Measurements from ENCODE around the gene THBS1.

The THBS1 gene

DNA sequence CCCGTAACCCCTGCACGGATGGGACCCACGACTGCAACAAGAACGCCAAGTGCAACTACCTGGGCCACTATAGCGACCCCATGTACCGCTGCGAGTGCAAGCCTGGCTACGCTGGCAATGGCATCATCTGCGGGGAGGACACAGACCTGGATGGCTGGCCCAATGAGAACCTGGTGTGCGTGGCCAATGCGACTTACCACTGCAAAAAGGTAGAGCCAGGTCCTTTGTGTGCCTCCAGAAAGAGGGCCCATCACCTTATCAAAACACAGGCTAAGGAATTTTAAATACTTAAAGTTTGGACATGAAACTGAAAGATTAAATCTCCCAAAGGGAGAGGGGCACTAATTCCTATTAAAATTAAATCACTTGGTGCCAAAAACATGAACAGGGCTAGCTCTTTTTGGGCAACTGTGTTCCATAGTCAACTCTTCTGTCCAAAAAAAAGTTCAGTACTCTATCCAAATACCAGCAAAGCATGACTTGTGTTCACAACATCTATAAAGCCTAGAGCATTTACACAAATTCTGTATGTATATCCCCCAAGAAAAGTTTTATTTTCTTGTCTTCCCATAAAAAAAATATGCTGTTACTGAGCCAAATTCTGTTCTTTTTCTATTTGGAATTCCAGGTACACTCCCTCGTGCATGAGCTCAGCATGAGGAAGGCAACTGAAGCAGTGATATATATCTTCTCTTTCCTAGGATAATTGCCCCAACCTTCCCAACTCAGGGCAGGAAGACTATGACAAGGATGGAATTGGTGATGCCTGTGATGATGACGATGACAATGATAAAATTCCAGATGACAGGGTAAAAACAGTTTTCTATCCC lies 9.2 kb downstream of the THBS1 start:
- no peak for DNase-seq

DNA sequence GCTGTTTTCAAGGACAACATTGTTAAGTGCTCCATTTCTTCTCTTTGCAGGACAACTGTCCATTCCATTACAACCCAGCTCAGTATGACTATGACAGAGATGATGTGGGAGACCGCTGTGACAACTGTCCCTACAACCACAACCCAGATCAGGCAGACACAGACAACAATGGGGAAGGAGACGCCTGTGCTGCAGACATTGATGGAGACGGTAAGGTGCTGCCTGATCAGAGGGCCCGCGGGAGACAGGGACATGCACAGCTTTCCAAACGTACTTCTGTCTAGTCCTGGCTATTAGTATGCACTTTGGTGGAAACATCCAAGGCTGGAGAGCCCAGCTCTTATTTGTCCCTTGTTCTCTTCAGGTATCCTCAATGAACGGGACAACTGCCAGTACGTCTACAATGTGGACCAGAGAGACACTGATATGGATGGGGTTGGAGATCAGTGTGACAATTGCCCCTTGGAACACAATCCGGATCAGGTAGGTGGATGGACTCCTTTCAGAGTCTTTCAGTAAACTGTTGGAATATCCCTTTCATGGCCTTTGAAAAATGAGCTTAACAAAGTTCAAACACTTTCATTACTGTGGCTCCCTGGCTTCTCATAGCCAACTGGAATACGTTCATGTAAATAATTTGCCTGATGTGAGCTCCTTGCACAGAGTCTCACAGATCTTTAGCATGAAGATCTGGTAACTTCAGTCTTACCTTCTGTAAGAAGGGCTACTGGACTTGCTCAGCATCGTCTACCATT lies 10.4 kb downstream of the THBS1 start:
- no peak for DNase-seq

DNA sequence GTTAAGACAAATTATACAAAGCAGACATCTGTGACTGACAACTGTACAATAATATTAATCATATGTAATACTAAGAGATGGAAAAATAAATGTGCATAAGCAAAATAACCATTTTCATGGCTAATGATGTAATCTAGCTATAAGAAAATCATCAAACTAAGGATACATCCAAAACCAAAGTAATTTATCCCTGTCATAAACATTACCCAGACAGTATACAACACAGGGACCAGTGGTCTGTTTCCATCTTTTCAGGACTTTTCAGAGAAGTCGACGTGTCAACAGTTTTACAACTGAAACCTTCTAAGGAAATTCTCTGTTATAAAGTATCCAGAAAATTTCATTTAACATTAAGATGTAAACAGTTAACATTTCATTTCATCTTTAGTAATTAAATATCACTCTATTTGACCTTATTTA lies 11.0 kb downstream of the THBS1 start:
- DNase-seq = no peak

DNA sequence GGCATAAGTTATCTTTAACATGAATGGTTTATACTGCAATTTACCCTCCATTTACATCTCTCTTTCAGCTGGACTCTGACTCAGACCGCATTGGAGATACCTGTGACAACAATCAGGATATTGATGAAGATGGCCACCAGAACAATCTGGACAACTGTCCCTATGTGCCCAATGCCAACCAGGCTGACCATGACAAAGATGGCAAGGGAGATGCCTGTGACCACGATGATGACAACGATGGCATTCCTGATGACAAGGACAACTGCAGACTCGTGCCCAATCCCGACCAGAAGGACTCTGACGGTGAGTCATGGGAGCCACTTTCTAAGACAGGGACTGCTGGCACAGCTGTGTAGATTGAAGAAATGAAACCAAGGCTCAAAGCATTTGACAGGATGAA lies 11.6 kb downstream of the THBS1 start:
- no peak for DNase-seq

DNA sequence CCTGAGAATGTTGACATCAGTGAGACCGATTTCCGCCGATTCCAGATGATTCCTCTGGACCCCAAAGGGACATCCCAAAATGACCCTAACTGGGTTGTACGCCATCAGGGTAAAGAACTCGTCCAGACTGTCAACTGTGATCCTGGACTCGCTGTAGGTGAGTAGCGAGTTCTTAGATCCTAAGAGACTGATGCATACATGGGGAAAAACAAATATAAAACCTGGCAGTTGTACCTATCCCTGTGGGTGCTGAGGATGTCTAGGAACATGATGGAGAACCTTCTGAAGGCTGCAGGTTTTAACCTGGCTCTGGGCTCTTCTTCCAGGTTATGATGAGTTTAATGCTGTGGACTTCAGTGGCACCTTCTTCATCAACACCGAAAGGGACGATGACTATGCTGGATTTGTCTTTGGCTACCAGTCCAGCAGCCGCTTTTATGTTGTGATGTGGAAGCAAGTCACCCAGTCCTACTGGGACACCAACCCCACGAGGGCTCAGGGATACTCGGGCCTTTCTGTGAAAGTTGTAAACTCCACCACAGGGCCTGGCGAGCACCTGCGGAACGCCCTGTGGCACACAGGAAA lies 12.3 kb downstream of the THBS1 start:
- DNase-seq = no peak

DNA sequence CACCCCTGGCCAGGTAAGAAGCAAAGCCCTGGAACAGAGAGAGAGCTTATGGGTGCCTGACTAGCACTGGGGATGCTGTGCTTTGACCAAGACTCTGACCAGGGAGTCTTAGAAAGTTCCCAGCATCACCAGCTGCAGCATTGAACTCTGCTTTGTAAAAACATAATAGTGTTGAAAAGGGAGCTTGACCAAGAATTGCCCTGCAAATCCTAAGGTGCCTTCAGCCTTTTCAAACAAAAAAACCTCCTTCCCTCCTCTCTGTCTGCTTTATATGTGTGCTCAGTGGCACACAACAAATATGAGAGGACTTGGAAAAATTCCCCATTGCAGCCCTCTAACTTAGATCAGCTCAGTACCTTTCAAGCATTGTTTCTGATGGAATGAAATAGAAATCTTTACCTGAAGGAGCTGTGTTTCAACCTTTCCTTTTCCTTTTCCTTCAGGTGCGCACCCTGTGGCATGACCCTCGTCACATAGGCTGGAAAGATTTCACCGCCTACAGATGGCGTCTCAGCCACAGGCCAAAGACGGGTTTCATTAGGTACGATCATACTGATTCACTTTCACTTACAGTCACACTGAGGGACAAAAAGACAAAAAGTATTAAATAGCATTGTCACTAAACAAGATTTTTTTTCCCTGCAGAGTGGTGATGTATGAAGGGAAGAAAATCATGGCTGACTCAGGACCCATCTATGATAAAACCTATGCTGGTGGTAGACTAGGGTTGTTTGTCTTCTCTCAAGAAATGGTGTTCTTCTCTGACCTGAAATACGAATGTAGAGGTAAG lies 13.0 kb downstream of the THBS1 start:
- DNase-seq = no peak

DNA sequence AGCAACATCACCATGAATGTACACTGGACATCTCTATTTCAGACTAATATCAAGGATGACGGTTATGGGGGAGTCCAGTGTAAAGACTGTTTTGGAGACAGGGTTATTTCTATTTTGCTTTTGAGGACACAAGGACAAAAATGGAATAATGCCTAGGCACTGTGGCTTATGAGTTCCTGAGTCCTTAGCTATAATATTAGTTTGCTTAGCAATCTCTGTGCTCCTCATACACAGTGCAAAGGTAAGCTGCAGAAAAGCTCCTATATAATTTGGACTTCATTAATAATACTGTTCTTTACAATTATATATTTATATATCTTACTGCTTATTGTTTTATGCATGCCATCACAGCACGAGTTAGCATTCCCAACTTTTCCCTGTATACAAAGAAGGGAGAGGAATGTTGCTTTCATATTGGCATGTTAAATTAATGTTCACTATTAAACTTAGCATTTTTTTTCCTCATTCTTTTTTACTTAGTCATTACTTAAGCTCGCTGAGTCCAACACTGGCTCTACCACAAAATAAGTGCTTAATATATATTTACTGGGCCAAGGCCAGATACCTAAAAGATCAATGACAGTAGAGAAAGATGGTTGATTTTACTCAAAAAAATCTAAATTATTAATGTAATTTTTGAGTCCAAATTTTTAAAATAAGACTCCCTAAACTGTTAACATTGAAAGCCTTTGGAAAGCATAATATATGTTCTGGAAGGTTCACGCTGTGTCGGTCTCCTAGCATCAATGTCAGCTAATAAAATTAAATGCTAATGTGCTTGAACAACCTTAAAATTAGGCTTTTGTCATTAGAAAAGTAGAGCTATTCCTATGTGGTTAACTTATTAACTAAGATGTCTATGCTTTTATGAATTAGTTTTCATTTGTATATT lies 13.8 kb downstream of the THBS1 start:
- no peak for DNase-seq

DNA sequence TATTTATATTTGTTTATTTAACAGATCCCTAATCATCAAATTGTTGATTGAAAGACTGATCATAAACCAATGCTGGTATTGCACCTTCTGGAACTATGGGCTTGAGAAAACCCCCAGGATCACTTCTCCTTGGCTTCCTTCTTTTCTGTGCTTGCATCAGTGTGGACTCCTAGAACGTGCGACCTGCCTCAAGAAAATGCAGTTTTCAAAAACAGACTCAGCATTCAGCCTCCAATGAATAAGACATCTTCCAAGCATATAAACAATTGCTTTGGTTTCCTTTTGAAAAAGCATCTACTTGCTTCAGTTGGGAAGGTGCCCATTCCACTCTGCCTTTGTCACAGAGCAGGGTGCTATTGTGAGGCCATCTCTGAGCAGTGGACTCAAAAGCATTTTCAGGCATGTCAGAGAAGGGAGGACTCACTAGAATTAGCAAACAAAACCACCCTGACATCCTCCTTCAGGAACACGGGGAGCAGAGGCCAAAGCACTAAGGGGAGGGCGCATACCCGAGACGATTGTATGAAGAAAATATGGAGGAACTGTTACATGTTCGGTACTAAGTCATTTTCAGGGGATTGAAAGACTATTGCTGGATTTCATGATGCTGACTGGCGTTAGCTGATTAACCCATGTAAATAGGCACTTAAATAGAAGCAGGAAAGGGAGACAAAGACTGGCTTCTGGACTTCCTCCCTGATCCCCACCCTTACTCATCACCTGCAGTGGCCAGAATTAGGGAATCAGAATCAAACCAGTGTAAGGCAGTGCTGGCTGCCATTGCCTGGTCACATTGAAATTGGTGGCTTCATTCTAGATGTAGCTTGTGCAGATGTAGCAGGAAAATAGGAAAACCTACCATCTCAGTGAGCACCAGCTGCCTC lies 14.7 kb downstream of the THBS1 start:
- DNase-seq = no peak

DNA sequence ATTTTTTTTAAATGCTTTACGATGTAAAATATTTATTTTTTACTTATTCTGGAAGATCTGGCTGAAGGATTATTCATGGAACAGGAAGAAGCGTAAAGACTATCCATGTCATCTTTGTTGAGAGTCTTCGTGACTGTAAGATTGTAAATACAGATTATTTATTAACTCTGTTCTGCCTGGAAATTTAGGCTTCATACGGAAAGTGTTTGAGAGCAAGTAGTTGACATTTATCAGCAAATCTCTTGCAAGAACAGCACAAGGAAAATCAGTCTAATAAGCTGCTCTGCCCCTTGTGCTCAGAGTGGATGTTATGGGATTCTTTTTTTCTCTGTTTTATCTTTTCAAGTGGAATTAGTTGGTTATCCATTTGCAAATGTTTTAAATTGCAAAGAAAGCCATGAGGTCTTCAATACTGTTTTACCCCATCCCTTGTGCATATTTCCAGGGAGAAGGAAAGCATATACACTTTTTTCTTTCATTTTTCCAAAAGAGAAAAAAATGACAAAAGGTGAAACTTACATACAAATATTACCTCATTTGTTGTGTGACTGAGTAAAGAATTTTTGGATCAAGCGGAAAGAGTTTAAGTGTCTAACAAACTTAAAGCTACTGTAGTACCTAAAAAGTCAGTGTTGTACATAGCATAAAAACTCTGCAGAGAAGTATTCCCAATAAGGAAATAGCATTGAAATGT lies 15.6 kb downstream of the THBS1 start:
- no peak for DNase-seq

DNA sequence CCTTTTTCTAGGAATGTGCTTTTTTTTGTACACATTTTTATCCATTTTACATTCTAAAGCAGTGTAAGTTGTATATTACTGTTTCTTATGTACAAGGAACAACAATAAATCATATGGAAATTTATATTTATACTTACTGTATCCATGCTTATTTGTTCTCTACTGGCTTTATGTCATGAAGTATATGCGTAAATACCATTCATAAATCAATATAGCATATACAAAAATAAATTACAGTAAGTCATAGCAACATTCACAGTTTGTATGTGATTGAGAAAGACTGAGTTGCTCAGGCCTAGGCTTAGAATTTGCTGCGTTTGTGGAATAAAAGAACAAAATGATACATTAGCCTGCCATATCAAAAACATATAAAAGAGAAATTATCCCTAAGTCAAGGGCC lies 16.5 kb downstream of the THBS1 start:
- DNase-seq = no peak

DNA sequence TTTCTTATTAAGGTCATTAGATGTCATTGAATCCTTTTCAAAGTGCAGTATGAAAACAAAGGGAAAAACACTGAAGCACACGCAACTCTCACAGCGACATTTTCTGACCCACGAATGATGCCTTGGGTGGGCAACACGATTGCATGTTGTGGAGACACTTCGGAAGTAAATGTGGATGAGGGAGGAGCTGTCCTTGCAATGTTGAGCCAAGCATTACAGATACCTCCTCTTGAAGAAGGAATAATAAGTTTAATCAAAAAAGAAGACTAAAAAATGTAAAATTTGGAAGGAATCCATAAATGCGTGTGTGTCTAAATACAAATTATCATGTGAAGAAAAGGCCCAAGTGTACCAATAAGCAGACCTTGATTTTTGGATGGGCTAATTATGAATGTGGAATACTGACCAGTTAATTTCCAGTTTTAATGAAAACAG lies 16.9 kb downstream of the THBS1 start:
- no peak for DNase-seq

DNA sequence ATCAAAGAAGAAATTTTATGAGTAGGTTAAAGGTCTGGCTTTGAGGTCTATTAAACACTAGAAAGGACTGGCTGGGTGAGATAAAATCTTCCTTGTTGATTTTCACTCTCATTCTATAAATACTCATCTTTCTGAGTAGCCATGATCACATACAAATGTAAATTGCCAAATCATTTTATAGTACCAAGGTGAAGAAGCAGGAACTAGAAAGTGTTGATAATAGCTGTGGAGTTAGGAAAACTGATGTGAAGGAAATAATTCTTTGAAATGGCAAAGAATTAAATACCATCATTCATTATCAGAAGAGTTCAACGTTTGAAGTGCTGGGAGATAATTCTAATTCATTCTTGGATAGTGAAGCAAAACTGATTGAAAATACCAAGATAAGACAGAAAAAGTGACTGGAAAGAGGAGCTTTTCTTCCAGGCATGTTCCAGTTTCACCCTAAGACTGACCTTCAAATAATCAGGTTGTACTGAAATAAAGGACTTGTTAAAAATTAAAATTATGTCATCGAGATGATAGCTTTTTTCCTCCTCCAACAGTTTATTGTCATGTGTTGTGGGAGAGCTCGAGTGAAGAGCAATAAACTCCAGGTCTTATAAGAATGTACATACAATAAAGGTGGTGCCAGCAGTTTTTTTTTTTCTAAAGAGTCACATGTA lies 17.4 kb downstream of the THBS1 start:
- DNase-seq = no peak

DNA sequence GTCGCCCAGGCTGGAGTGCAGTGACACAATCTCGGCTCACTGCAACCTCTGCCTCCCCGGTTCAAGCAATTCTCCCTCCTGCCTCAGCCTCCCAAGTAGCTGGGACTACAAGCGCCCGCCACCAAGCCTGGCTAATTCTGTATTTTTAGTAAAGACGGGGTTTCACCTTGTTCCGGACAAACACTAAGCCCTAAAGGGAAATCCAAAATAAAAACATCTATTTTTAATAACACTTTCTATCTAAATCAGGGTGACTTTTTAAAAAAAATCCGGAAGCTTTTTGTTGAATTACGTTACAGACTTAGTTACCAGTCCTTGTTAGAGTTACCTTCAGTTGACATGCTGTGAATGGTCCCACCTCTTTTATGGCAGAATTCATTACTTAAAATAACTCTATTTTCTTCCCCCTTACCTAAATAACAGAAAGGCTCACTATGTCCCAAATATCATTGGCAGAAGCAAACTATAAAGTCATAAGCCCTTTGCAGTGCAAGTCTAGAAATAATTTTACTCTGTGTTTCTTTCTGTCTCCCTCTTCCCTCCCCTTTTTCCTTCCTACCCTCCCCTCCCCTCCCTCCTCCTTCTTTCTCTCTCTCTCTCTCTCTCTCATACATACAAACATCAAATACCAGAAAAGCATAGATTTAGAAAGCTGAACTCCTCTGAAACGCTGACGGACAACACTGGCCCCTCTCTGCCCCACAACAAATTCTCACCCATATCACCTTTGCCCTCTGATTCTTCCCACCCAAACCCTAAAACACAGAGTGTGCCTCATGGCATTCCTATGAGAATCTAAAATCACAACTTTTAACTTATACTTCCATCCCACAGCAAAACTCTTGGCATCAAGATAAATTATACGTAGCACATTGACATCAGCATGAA lies 18.3 kb downstream of the THBS1 start:
- DNase-seq = no peak

DNA sequence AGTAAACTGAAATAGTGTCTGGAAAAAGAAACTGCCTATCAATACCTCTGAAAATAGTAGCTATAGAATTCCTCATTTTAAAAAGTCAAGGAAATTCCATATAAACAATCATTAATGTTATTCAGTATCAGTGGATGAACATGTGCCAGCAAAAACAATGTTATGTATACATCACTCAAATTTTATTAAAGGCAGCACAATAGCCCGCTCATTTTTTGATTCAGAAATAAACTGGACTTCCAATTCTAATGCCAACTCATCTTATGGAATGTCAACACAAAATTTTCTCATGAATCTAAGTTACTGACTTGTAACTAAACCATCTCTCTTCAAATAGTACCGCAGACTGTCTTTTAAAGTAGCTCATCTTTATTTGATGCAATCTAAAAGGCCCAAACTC lies 19.0 kb downstream of the THBS1 start:
- no peak for DNase-seq

DNA sequence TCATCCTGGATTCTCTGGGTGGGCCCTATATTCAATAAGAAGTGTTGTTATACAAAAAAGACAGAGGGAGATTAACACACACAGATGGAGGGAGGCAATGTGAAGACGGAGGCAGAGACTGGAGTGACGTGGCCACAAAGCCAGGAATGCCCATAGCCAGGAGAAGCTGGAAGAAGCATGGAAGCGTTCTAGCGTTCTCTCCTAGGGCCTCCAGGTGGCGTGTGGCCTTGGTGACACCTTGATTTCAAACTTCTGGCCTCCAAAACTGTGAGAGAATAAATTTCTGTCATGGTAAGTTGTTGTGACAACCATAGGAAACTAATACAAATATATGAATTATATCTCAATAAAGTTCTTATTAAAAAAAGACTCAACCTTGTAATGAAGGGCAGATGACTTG lies 21.3 kb downstream of the THBS1 start:
- DNase-seq = no peak

DNA sequence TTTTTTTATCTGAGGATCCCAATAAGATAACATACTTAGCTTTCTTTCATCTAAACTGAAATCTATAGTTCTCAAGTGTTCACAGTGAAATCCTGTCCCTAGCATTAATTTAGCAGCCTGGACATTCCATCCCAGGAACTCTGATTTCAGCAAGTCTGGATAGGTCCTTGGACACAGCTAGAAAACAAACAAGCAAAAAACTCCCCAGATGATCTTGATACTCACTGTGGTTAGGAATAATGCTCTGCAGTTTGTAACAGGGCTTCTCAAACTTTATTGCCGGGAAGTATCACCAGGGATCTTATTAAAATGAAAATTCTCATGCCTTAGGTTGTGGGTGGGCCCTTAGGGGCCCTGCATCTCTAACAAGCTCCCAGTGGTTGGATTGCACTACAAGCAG lies 24.3 kb downstream of the THBS1 start:
- no peak for DNase-seq

DNA sequence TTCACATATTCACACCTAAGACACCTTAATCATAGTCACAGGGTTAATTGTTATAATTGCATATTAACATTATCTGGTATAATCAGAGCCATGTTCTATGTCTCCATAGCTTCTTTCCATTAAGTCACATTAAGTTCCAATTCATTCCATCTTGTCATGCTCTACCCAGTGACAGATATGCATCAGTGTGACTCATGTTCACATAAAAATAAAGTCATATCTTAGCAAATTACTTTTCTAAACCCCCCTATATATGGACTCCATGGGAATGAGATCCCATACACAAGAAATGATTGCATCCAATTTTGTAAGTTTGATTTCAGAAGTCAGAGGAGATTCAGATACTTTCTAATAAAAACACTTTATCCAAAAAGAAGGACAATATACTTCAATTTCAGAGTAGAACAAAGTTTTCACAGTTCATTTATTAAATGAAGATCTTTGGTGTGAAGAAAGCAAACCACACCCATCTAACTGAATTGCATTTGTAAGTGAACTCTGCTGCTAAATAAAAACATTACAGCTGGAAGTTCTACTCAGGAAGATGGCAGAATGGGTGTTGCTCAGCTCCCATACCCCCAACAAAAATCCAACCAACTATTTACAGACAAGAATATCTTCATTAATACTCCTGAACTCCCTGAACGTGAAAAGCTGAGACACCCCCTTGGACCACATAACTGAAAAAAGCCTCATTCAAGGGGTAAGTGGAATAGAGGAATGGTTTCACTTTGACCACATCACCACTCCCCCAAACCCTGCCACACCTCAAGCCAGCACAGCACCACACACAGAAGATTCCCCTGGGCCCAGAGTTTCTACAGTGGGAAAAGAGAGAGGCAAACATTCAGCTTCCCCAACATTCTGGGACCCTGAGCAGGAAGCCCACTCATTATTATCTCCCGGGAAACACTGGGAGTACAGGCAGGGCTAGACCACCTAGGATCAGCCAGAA lies 27.6 kb downstream of the THBS1 start:
- no peak for DNase-seq

All from NCI-H2171 (cell line).